ENCODE results near the gene CST7.

The CST7 gene

GRCh38 chr20:24912397-24913075 is 36.5 kb upstream of the CST7 start:
- no peak for DNase-seq (ENCODE audit: extremely low read depth, low read depth)
- TF ChIP-seq CTCF (IDR thresholded peaks at IDR 0.05; ENCODE audit: low read depth, low read length): no peak

- no peak for DNase-seq (ENCODE audit: extremely low read depth, low read depth)
- no peak for TF ChIP-seq CTCF (IDR thresholded peaks at IDR 0.05; ENCODE audit: low read depth, low read length)
These were observed 35.9 kb upstream of the CST7 start for GRCh38 chr20:24913076-24913628.

- TF ChIP-seq CTCF (IDR thresholded peaks at IDR 0.05; ENCODE audit: low read depth, low read length): no peak
- DNase-seq (ENCODE audit: extremely low read depth, low read depth): no peak
These were observed 34.5 kb upstream of the CST7 start for GRCh38 chr20:24914388-24915241.

GRCh38 chr20:24915440-24915839 is 33.6 kb upstream of the CST7 start:
- TF ChIP-seq CTCF (IDR thresholded peaks at IDR 0.05; ENCODE audit: low read depth, low read length): no peak
- no peak for DNase-seq (ENCODE audit: extremely low read depth, low read depth)

GRCh38 chr20:24915892-24916291 is 33.2 kb upstream of the CST7 start:
- no peak for TF ChIP-seq CTCF (IDR thresholded peaks at IDR 0.05; ENCODE audit: low read depth, low read length)
- no peak for DNase-seq (ENCODE audit: extremely low read depth, low read depth)

GRCh38 chr20:24916412-24916811 is 32.7 kb upstream of the CST7 start:
- no peak for TF ChIP-seq CTCF (IDR thresholded peaks at IDR 0.05; ENCODE audit: low read depth, low read length)
- DNase-seq (ENCODE audit: extremely low read depth, low read depth): no peak

GRCh38 chr20:24917056-24917455 is 32.0 kb upstream of the CST7 start:
- DNase-seq (ENCODE audit: extremely low read depth, low read depth): no peak
- TF ChIP-seq CTCF (IDR thresholded peaks at IDR 0.05; ENCODE audit: low read depth, low read length): no peak

All from AG09319 (cell line).